Large intestine (tissue), 3 donors: ENCODE data around the gene MALT1. TPM values are rescaled to one million over a fixed set of nuclear protein-coding genes. Genes with fewer than 3 reads are reported as not detected.

Experiments
- DNase-seq, 2 donors: peaks; one replicate each; pipeline versions ENCODE4 v3.0.0 to v3.0.0-alpha.2; 2013
- H3K27ac ChIP-seq: one replicate; pipeline ENCODE4 v1.5.1; 2013; ENCODE audit warnings: low read length
- H3K27me3 ChIP-seq: 2 replicates; pipeline ENCODE4 v1.6.1; 2013; ENCODE audit warnings: low read length; ENCODE audit not compliant: control insufficient read depth, insufficient read depth
- H3K36me3 ChIP-seq: 2 replicates; pipeline ENCODE4 v1.6.1; 2013; ENCODE audit warnings: low read length; ENCODE audit not compliant: control insufficient read depth, insufficient read depth
- H3K4me1 ChIP-seq: one replicate; pipeline ENCODE4 v1.6.1; 2013; ENCODE audit warnings: low read length; ENCODE audit not compliant: control insufficient read depth, insufficient read depth
- H3K4me3 ChIP-seq: one replicate; pipeline ENCODE4 v1.5.1; 2013; ENCODE audit warnings: low read length
- H3K9me3 ChIP-seq: one replicate; pipeline ENCODE4 v1.6.1; 2013; ENCODE audit warnings: mild to moderate bottlenecking, low read depth, low read length, moderate library complexity; ENCODE audit not compliant: control insufficient read depth
- WGBS: methylation state at CpG from one replicate; pipeline ENCODE4 v1.1.5; 2013; ENCODE audit warnings: low lambda C conversion rate; ENCODE audit not compliant: insufficient coverage; 5-methylcytosine and 5-hydroxymethylcytosine counted together
- polyA plus RNA-seq: library from polyadenylated mRNA; unstranded; fragments of 120-200 nt; gene quantifications from one replicate; pipeline ENCODE4 v1.2.1, GENCODE V29; 2013

MALT1 gene
- polyA plus RNA-seq, 1 donor: 25.4 TPM

GRCh38 chr18:58700209-58700608 is 28.9 kb downstream of the MALT1 start:
- 100% methylated on average over 2 of the region's 4 CpGs for WGBS
- H3K4me3 ChIP-seq: no peak overlapping the region
- H3K9me3 ChIP-seq: no peaks in the 10 kb centered on the region
- no peaks in the 10 kb centered on the region for H3K4me1 ChIP-seq
- no peak for DNase-seq
- no peak overlapping the region for H3K27ac ChIP-seq
- no peaks in the 10 kb centered on the region for H3K27me3 ChIP-seq
- peaks cover 44% of the 10 kb centered on the region for H3K36me3 ChIP-seq

- H3K27ac ChIP-seq: no peak overlapping the region
- H3K36me3 ChIP-seq: peaks cover 16% of the 10 kb centered on the region
- no peak overlapping the region for H3K4me3 ChIP-seq
- DNase-seq: no peak
- H3K4me1 ChIP-seq: no peaks in the 10 kb centered on the region
- no peaks in the 10 kb centered on the region for H3K27me3 ChIP-seq
- H3K9me3 ChIP-seq: no peaks in the 10 kb centered on the region
These were observed 41.7 kb downstream of the MALT1 start for GRCh38 chr18:58712930-58713329.

GRCh38 chr18:58714259-58714658 is 43.0 kb downstream of the MALT1 start:
- DNase-seq: no peak
- no CpG with 5 or more reads among the region's 3 CpGs for WGBS

GRCh38 chr18:58714821-58715220 is 43.6 kb downstream of the MALT1 start:
- DNase-seq: no peak
- no peaks in the 10 kb centered on the region for H3K4me1 ChIP-seq
- H3K36me3 ChIP-seq: peaks cover 21% of the 10 kb centered on the region
- no peak overlapping the region for H3K27ac ChIP-seq
- H3K27me3 ChIP-seq: no peaks in the 10 kb centered on the region
- WGBS: no CpG with 5 or more reads among the region's 1 CpG
- H3K4me3 ChIP-seq: no peak overlapping the region
- H3K9me3 ChIP-seq: no peaks in the 10 kb centered on the region

More at GRCh38 chr18:58714259-58714658, 43.0 kb downstream of the MALT1 start:
- Histone ChIP-seq H3K4me3 (no peak overlapping the region), H3K36me3 (peaks cover 18% of the 10 kb centered on the region), H3K4me1 (no peaks in the 10 kb centered on the region), H3K9me3 (no peaks in the 10 kb centered on the region), H3K27me3 (no peaks in the 10 kb centered on the region), H3K27ac (no peak overlapping the region)

GRCh38 chr18:58715540-58715939 is 44.3 kb downstream of the MALT1 start:
- no peak for DNase-seq
- H3K4me3 ChIP-seq: no peak overlapping the region
- no peak overlapping the region for H3K27ac ChIP-seq
- no peaks in the 10 kb centered on the region for H3K9me3 ChIP-seq
- peaks cover 18% of the 10 kb centered on the region for H3K36me3 ChIP-seq
- no CpG with 5 or more reads among the region's 2 CpGs for WGBS
- H3K27me3 ChIP-seq: no peaks in the 10 kb centered on the region
- H3K4me1 ChIP-seq: no peaks in the 10 kb centered on the region

- WGBS: 70% methylated on average over 2 of the region's 4 CpGs
- H3K27ac ChIP-seq: no peak overlapping the region
These were observed 44.9 kb downstream of the MALT1 start for GRCh38 chr18:58716060-58716756.

GRCh38 chr18:58721566-58722239 is 50.4 kb downstream of the MALT1 start:
- H3K9me3 ChIP-seq: no peaks in the 10 kb centered on the region
- no peak overlapping the region for H3K27ac ChIP-seq
- H3K36me3 ChIP-seq: peaks cover 27% of the 10 kb centered on the region
- no peak overlapping the region for H3K4me3 ChIP-seq
- H3K27me3 ChIP-seq: no peaks in the 10 kb centered on the region
- H3K4me1 ChIP-seq: no peaks in the 10 kb centered on the region
- DNase-seq: no peak
- 100% methylated on average over 2 of the region's 9 CpGs for WGBS

More at GRCh38 chr18:58716060-58716756, 44.9 kb downstream of the MALT1 start:
- no peak for DNase-seq
- Histone ChIP-seq H3K27me3 (no peaks in the 10 kb centered on the region), H3K9me3 (no peaks in the 10 kb centered on the region), H3K36me3 (peaks cover 18% of the 10 kb centered on the region), H3K4me1 (no peaks in the 10 kb centered on the region), H3K4me3 (no peak overlapping the region)

GRCh38 chr18:58723810-58724602 is 52.7 kb downstream of the MALT1 start:
- WGBS: 93% methylated on average over 2 of the region's 3 CpGs
- peaks cover 24% of the 10 kb centered on the region for H3K36me3 ChIP-seq
- no peak for DNase-seq
- H3K4me3 ChIP-seq: no peak overlapping the region
- H3K27ac ChIP-seq: no peak overlapping the region
- no peaks in the 10 kb centered on the region for H3K4me1 ChIP-seq
- H3K9me3 ChIP-seq: no peaks in the 10 kb centered on the region
- no peaks in the 10 kb centered on the region for H3K27me3 ChIP-seq

GRCh38 chr18:58726671-58727070 is 55.4 kb downstream of the MALT1 start:
- no CpG with 5 or more reads among the region's 6 CpGs for WGBS
- H3K9me3 ChIP-seq: no peaks in the 10 kb centered on the region
- no peak overlapping the region for H3K4me3 ChIP-seq
- DNase-seq: no peak
- H3K27ac ChIP-seq: no peak overlapping the region
- H3K27me3 ChIP-seq: no peaks in the 10 kb centered on the region
- H3K4me1 ChIP-seq: no peaks in the 10 kb centered on the region
- peaks cover 20% of the 10 kb centered on the region for H3K36me3 ChIP-seq

- Histone ChIP-seq H3K36me3 (peaks cover 25% of the 10 kb centered on the region), H3K27me3 (no peaks in the 10 kb centered on the region), H3K4me1 (no peaks in the 10 kb centered on the region), H3K4me3 (no peak overlapping the region), H3K27ac (no peak overlapping the region), H3K9me3 (no peaks in the 10 kb centered on the region)
- DNase-seq: no peak
- WGBS: no CpG with 5 or more reads among the region's 6 CpGs
These were observed 56.7 kb downstream of the MALT1 start for GRCh38 chr18:58727776-58728500.
